GDM1 (cell line): ENCODE measurements around the gene CTBP2.

Experiments
- DNase-seq: peaks from one replicate; lab custom pipeline; 2025; lab: John Stamatoyannopoulos, UW

CTBP2 gene

GRCh38 chr10:124941823-124942222 is 218.5 kb downstream of the CTBP2 start, which contains the start of gene ZRANB1:
ZRANB1 (plus strand) TSS chr10:124942123; CDS start chr10:124942494, 371 bp downstream.
- DNase-seq: no peak

- no peak for DNase-seq
These were observed 221.1 kb downstream of the CTBP2 start for GRCh38 chr10:124939290-124939689.

GRCh38 chr10:124936813-124937212 is 223.6 kb downstream of the CTBP2 start:
- DNase-seq: no peak

GRCh38 chr10:124935946-124936345 is 224.4 kb downstream of the CTBP2 start:
- DNase-seq: no peak
